Measurements from ENCODE around the gene ITGA7.

The ITGA7 gene

DNA sequence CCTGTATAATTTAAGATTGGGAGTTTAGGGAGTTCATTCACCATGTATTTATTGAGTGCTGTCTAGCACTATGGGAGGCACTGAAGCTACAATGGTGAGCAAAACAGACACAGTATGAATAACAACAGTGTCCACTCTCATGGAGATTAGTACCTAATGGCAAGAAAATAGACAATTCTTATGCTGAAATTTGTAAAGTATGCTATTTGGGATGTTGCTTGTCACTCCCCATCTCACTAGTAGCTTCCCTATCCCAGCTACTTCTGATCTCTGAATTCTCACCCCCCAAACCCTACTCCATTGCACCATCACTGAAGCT lies 39.2 kb upstream of the ITGA7 start:
- TF ChIP-seq EZH2phosphoT487 (IDR thresholded peaks at IDR 0.05; ENCODE audit: borderline replicate concordance, low read length): no peak
- TF ChIP-seq, protein P1, sequence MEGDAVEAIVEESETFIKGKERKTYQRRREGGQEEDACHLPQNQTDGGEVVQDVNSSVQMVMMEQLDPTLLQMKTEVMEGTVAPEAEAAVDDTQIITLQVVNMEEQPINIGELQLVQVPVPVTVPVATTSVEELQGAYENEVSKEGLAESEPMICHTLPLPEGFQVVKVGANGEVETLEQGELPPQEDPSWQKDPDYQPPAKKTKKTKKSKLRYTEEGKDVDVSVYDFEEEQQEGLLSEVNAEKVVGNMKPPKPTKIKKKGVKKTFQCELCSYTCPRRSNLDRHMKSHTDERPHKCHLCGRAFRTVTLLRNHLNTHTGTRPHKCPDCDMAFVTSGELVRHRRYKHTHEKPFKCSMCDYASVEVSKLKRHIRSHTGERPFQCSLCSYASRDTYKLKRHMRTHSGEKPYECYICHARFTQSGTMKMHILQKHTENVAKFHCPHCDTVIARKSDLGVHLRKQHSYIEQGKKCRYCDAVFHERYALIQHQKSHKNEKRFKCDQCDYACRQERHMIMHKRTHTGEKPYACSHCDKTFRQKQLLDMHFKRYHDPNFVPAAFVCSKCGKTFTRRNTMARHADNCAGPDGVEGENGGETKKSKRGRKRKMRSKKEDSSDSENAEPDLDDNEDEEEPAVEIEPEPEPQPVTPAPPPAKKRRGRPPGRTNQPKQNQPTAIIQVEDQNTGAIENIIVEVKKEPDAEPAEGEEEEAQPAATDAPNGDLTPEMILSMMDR (IDR thresholded peaks at IDR 0.05; ENCODE audit: low read depth, low read length, poor library complexity, severe bottlenecking): no peak
- Histone ChIP-seq H3K4me3 (ENCODE audit: low read length) (no peak overlapping the region), H3K4me2 (ENCODE audit: low read length) (no peak overlapping the region), H3F3A (ENCODE audit: control insufficient read depth, insufficient read depth) (peaks cover 9% of the 10 kb centered on the region; the same call in 1 of the 2 replicates), H3K36me3 (ENCODE audit: control insufficient read depth, low read length) (peaks cover 30% of the 10 kb centered on the region), H3K27me3 (ENCODE audit: control insufficient read depth, low read length) (peaks cover 3% of the 10 kb centered on the region; the same call in 1 of the 2 replicates), H3K9me3 (ENCODE audit: control insufficient read depth, insufficient read depth, low read length) (no peaks in the 10 kb centered on the region), H3K79me2 (ENCODE audit: control insufficient read depth, low read length) (peaks cover 19% of the 10 kb centered on the region), H3K27ac (ENCODE audit: low read depth, low read length) (no peak overlapping the region), H4K20me1 (ENCODE audit: control insufficient read depth, insufficient read depth, low read depth, low read length) (0 out of 2 replicates have a peak, but pooled peaks cover 13% of the 10 kb centered on the region), H3K9me2 (replicated peaks; ENCODE audit: control insufficient read depth, low read length) (no peaks in the 10 kb centered on the region), H3K4me1 (ENCODE audit: control insufficient read depth, low read length) (peaks cover 45% of the 10 kb centered on the region)

DNA sequence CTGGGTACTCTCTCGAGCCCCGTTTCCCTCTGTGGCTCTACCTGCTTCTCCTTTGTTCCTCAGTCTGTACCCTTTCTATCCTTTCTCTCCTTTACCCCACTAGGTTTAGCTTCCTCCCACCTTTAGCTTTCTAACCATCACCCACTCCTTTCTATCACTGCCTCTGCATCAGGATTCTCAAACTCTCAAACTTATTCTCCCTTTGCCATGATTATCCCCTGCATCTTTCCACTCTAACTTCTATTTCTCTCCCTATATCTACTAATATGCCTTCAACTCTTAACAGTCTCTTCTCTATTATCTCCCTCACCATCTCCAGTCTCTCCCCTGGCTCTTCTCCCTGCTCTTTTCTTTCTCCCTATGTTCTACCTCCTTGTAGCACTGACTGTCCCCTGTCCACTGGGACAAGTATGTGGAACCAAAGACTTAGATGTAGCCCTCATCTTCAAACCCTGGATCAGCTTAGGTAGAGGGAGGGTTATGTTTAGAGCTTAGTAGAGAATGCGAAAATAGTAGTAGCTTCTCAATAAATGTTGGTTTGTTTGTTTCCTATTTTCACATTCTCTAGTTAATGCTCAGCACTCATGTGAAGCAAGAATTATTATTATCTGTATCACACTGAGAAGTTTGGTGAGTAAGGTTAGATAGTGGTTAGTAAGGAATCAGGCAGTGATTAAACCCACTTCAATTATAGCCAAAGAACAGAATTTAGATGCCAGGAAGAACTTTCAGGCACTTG lies 38.6 kb upstream of the ITGA7 start:
- H3K4me3 ChIP-seq (ENCODE audit: low read length): peak overlapping the region; percentile 96
- peaks cover 47% of the 10 kb centered on the region for H3K4me1 ChIP-seq (ENCODE audit: control insufficient read depth, low read length)
- H3K9me3 ChIP-seq (ENCODE audit: control insufficient read depth, insufficient read depth, low read length): no peaks in the 10 kb centered on the region
- 0 out of 2 replicates have a peak, but pooled peaks cover 13% of the 10 kb centered on the region for H4K20me1 ChIP-seq (ENCODE audit: control insufficient read depth, insufficient read depth, low read depth, low read length)
- H3K4me2 ChIP-seq (ENCODE audit: low read length): peak overlapping the region; percentile 79
- H3K79me2 ChIP-seq (ENCODE audit: control insufficient read depth, low read length): peaks cover 19% of the 10 kb centered on the region
- peaks cover 25% of the 10 kb centered on the region for H3K36me3 ChIP-seq (ENCODE audit: control insufficient read depth, low read length)
- TF ChIP-seq EZH2phosphoT487 (IDR thresholded peaks at IDR 0.05; ENCODE audit: borderline replicate concordance, low read length): no peak
- TF ChIP-seq, protein P1 (IDR thresholded peaks at IDR 0.05; ENCODE audit: low read depth, low read length, poor library complexity, severe bottlenecking): no peak
- H3K9me2 ChIP-seq (replicated peaks; ENCODE audit: control insufficient read depth, low read length): no peaks in the 10 kb centered on the region
- H3K27me3 ChIP-seq (ENCODE audit: control insufficient read depth, low read length): peaks cover 4% of the 10 kb centered on the region; the same call in 1 of the 2 replicates
- H3K27ac ChIP-seq (ENCODE audit: low read depth, low read length): 0 out of 2 replicates have a peak overlapping the region, but pooled peaks have one; percentile 10
- peaks cover 9% of the 10 kb centered on the region; the same call in 1 of the 2 replicates for H3F3A ChIP-seq (ENCODE audit: control insufficient read depth, insufficient read depth)

GRCh38 chr12:55745361-55746173 lies 37.9 kb upstream of the ITGA7 start:
- H3K4me3 ChIP-seq (ENCODE audit: low read length): peak overlapping the region; percentile 96
- H3K4me2 ChIP-seq (ENCODE audit: low read length): peak overlapping the region; percentile 79

More at GRCh38 chr12:55745361-55746173, 37.9 kb upstream of the ITGA7 start:
- peaks cover 47% of the 10 kb centered on the region for H3K4me1 ChIP-seq (ENCODE audit: control insufficient read depth, low read length)
- H4K20me1 ChIP-seq (ENCODE audit: control insufficient read depth, insufficient read depth, low read depth, low read length): 0 out of 2 replicates have a peak, but pooled peaks cover 13% of the 10 kb centered on the region
- H3K36me3 ChIP-seq (ENCODE audit: control insufficient read depth, low read length): peaks cover 18% of the 10 kb centered on the region
- no peak overlapping the region for H3K27ac ChIP-seq (ENCODE audit: low read depth, low read length)
- peaks cover 4% of the 10 kb centered on the region; the same call in 1 of the 2 replicates for H3K27me3 ChIP-seq (ENCODE audit: control insufficient read depth, low read length)
- H3K79me2 ChIP-seq (ENCODE audit: control insufficient read depth, low read length): peaks cover 19% of the 10 kb centered on the region
- no peaks in the 10 kb centered on the region for H3K9me3 ChIP-seq (ENCODE audit: control insufficient read depth, insufficient read depth, low read length)
- no peak for TF ChIP-seq EZH2phosphoT487 (IDR thresholded peaks at IDR 0.05; ENCODE audit: borderline replicate concordance, low read length)
- TF ChIP-seq, protein P1 (IDR thresholded peaks at IDR 0.05; ENCODE audit: low read depth, low read length, poor library complexity, severe bottlenecking): no peak
- H3F3A ChIP-seq (ENCODE audit: control insufficient read depth, insufficient read depth): peaks cover 9% of the 10 kb centered on the region; the same call in 1 of the 2 replicates
- no peaks in the 10 kb centered on the region for H3K9me2 ChIP-seq (replicated peaks; ENCODE audit: control insufficient read depth, low read length)
